Neural progenitor cell (in vitro differentiated cells): ENCODE measurements around the gene CEACAM6.

ENCODE experiments used
- EZH2phosphoT487 ChIP-seq: fragments of 200-600 bp; sonication (generic); IDR thresholded peaks from 2 replicates; pipeline ENCODE4 v1.6.1; 2017; ENCODE audit warnings: antibody characterized with exemption
- TF ChIP-seq, protein P1 (sequence below): fragments of 200-600 bp; sonication (generic); IDR thresholded peaks from 2 replicates; pipeline ENCODE4 v1.5.1; 2017; ENCODE audit warnings: antibody characterized with exemption, mild to moderate bottlenecking

DNA sequence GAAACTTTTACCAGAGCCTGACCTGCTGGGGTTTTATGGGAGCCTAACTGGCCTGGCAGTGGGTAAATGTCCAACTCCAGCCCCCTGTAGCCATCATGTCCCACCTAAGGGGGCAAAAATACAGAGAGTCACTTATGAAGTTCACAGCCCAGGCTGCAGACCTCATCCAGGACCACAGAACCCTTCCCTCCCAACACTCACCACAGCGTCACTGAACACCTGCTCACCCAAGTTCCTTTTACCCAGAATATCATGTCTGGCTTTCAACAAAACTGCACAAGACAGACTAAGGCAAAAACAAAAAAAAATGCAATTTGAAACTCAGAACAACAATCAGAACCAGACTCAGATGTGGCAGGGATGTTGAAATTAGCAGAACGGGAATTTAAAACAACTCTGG is 47.4 kb downstream of the CEACAM6 start:
- TF ChIP-seq, protein P1, sequence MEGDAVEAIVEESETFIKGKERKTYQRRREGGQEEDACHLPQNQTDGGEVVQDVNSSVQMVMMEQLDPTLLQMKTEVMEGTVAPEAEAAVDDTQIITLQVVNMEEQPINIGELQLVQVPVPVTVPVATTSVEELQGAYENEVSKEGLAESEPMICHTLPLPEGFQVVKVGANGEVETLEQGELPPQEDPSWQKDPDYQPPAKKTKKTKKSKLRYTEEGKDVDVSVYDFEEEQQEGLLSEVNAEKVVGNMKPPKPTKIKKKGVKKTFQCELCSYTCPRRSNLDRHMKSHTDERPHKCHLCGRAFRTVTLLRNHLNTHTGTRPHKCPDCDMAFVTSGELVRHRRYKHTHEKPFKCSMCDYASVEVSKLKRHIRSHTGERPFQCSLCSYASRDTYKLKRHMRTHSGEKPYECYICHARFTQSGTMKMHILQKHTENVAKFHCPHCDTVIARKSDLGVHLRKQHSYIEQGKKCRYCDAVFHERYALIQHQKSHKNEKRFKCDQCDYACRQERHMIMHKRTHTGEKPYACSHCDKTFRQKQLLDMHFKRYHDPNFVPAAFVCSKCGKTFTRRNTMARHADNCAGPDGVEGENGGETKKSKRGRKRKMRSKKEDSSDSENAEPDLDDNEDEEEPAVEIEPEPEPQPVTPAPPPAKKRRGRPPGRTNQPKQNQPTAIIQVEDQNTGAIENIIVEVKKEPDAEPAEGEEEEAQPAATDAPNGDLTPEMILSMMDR, result no peak
- no peak for TF ChIP-seq EZH2phosphoT487
